Neural progenitor cell (in vitro differentiated cells): ENCODE measurements around the gene UPB1. TPM values are rescaled to one million over a fixed set of nuclear protein-coding genes. Genes with fewer than 3 reads are reported as not detected.

Experiments
- DNase-seq: peaks from one replicate; pipeline ENCODE4 v3.0.0-alpha.2; 2016; ENCODE audit warnings: low spot score
- H2AFZ ChIP-seq: fragments of 200-600 bp; sonication (generic); replicated peaks from 2 replicates; pipeline ENCODE4 v1.6.1; 2016; ENCODE audit warnings: antibody characterized with exemption
- H3F3A ChIP-seq: fragments of 200-600 bp; sonication (generic); 2 replicates; pipeline ENCODE4 v1.6.1; 2016; ENCODE audit warnings: antibody characterized with exemption, low read depth
- H3K27ac ChIP-seq: fragments of 200-600 bp; sonication (generic); 2 replicates; pipeline ENCODE4 v1.5.1; 2016; ENCODE audit warnings: mild to moderate bottlenecking
- H3K27me3 ChIP-seq: fragments of 200-600 bp; sonication (generic); 2 replicates; pipeline ENCODE4 v1.6.1; 2016; ENCODE audit warnings: mild to moderate bottlenecking, moderate library complexity
- H3K36me3 ChIP-seq: fragments of 200-600 bp; sonication (generic); 2 replicates; pipeline ENCODE4 v1.5.1; 2016
- H3K4me1 ChIP-seq: fragments of 200-600 bp; sonication (generic); 2 replicates; pipeline ENCODE4 v1.6.1; 2016; ENCODE audit warnings: mixed run types
- H3K4me2 ChIP-seq: fragments of 200-600 bp; sonication (generic); 2 replicates; pipeline ENCODE4 v1.6.1; 2016
- H3K4me3 ChIP-seq: fragments of 200-600 bp; sonication (generic); 2 replicates; pipeline ENCODE4 v1.5.1; 2016
- H3K79me2 ChIP-seq: fragments of 200-600 bp; sonication (generic); 2 replicates; pipeline ENCODE4 v1.6.1; 2016; ENCODE audit warnings: low read depth
- H3K9ac ChIP-seq: fragments of 200-600 bp; sonication (generic); 2 replicates; pipeline ENCODE4 v1.6.1; 2016
- H3K9me3 ChIP-seq: fragments of 200-600 bp; sonication (generic); 2 replicates; pipeline ENCODE4 v1.5.1; 2016; ENCODE audit warnings: low read depth
- H4K20me1 ChIP-seq: fragments of 200-600 bp; sonication (generic); 2 replicates; pipeline ENCODE4 v1.6.1; 2016; ENCODE audit warnings: low read depth
- H3K27ac Mint-ChIP-seq: 3 replicates; pipeline ENCODE4 v1.8.0; 2021; ENCODE audit warnings: mixed read lengths
- H3K27me3 Mint-ChIP-seq: 2 replicates; pipeline ENCODE4 v1.8.0; 2022; ENCODE audit warnings: low read depth, mild to moderate bottlenecking, inconsistent platforms, moderate library complexity, mixed read lengths; ENCODE audit not compliant: insufficient read depth
- H3K36me3 Mint-ChIP-seq: 3 replicates; pipeline ENCODE4 v1.8.0; 2021; ENCODE audit warnings: mixed read lengths
- H3K4me1 Mint-ChIP-seq: 3 replicates; pipeline ENCODE4 v1.8.0; 2021; ENCODE audit warnings: mixed read lengths
- H3K4me3 Mint-ChIP-seq: 3 replicates; pipeline ENCODE4 v1.8.0; 2021; ENCODE audit warnings: mild to moderate bottlenecking, moderate library complexity, mixed read lengths
- H3K9me3 Mint-ChIP-seq: 3 replicates; pipeline ENCODE4 v1.8.0; 2020; ENCODE audit warnings: mixed read lengths
- EZH2 ChIP-seq: fragments of 200-600 bp; sonication (generic); IDR thresholded peaks from 2 replicates; pipeline ENCODE4 v1.6.1; 2017; ENCODE audit warnings: antibody characterized with exemption, mild to moderate bottlenecking, moderate library complexity
- EZH2phosphoT487 ChIP-seq: fragments of 200-600 bp; sonication (generic); IDR thresholded peaks from 2 replicates; pipeline ENCODE4 v1.6.1; 2017; ENCODE audit warnings: antibody characterized with exemption
- total RNA-seq: library from RNA; depleted of rRNA; stranded (reverse); fragments of >200 nt; gene quantifications from 2 replicates; pipeline ENCODE4 v1.2.3, GENCODE V29; 2015; ENCODE audit warnings: low replicate concordance
- TF ChIP-seq, protein P1 (sequence below): fragments of 200-600 bp; sonication (generic); IDR thresholded peaks from 2 replicates; pipeline ENCODE4 v1.5.1; 2017; ENCODE audit warnings: antibody characterized with exemption, mild to moderate bottlenecking

UPB1 gene
- total RNA-seq, 1 donor from 2014 or later: 0.17 TPM

DNA sequence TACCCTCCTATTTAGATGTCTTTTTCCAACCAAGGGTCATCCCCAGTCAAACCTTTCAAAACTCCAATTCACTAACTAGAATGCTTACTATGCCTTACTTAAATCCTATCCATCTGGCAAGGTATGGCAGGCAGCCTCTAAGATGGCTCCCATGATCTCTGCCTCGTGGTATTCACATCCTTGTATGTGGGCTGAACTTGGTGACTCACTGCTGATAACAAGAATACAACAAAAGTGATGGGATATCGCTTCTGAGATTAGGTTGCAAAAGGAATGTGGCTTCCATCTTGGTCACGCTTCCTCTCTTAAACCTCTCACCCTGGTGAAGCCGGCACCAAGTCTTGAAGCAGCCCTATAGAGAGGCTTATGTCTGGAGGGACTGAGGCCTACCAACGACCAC lies 29.6 kb upstream of the UPB1 start:
- Mint-ChIP-seq H3K36me3 (no peaks in the 10 kb centered on the region), H3K4me1 (peaks cover 21% of the 10 kb centered on the region), H3K4me3 (no peak overlapping the region), H3K9me3 (no peaks in the 10 kb centered on the region), H3K27me3 (peaks cover 9% of the 10 kb centered on the region), H3K27ac (no peak overlapping the region)
- no peak overlapping the region for H3K4me3 ChIP-seq
- H2AFZ ChIP-seq: no peak overlapping the region
- no peak overlapping the region for H3K27ac ChIP-seq
- TF ChIP-seq, protein P1, sequence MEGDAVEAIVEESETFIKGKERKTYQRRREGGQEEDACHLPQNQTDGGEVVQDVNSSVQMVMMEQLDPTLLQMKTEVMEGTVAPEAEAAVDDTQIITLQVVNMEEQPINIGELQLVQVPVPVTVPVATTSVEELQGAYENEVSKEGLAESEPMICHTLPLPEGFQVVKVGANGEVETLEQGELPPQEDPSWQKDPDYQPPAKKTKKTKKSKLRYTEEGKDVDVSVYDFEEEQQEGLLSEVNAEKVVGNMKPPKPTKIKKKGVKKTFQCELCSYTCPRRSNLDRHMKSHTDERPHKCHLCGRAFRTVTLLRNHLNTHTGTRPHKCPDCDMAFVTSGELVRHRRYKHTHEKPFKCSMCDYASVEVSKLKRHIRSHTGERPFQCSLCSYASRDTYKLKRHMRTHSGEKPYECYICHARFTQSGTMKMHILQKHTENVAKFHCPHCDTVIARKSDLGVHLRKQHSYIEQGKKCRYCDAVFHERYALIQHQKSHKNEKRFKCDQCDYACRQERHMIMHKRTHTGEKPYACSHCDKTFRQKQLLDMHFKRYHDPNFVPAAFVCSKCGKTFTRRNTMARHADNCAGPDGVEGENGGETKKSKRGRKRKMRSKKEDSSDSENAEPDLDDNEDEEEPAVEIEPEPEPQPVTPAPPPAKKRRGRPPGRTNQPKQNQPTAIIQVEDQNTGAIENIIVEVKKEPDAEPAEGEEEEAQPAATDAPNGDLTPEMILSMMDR: no peak
- TF ChIP-seq EZH2phosphoT487: no peak
- TF ChIP-seq EZH2: no peak
- DNase-seq: no peak
- peaks cover 7% of the 10 kb centered on the region for H3F3A ChIP-seq
- H3K4me1 ChIP-seq: peaks cover 13% of the 10 kb centered on the region
- H3K27me3 ChIP-seq: no peaks in the 10 kb centered on the region
- no peaks in the 10 kb centered on the region for H4K20me1 ChIP-seq
- no peaks in the 10 kb centered on the region for H3K79me2 ChIP-seq
- H3K9ac ChIP-seq: no peak overlapping the region
- no peak overlapping the region for H3K4me2 ChIP-seq
- H3K36me3 ChIP-seq: no peaks in the 10 kb centered on the region
- H3K9me3 ChIP-seq: no peaks in the 10 kb centered on the region

- Histone ChIP-seq H3K9ac (no peak overlapping the region), H3K27ac (no peak overlapping the region), H2AFZ (no peak overlapping the region), H3K36me3 (no peaks in the 10 kb centered on the region), H4K20me1 (no peaks in the 10 kb centered on the region), H3K4me1 (peaks cover 13% of the 10 kb centered on the region), H3K27me3 (no peaks in the 10 kb centered on the region), H3K79me2 (no peaks in the 10 kb centered on the region), H3K4me2 (no peak overlapping the region), H3K4me3 (no peak overlapping the region), H3F3A (peaks cover 7% of the 10 kb centered on the region), H3K9me3 (no peaks in the 10 kb centered on the region)
- Mint-ChIP-seq H3K36me3 (no peaks in the 10 kb centered on the region), H3K27ac (no peak overlapping the region), H3K27me3 (peaks cover 10% of the 10 kb centered on the region), H3K4me1 (peaks cover 17% of the 10 kb centered on the region), H3K4me3 (no peak overlapping the region), H3K9me3 (no peaks in the 10 kb centered on the region)
- TF ChIP-seq EZH2phosphoT487 (no peak), EZH2 (no peak)
- TF ChIP-seq, protein P1: no peak
- DNase-seq: no peak
Measured at GRCh38 chr22:24465975-24466374, 29.2 kb upstream of the UPB1 start.

- Histone ChIP-seq H4K20me1 (no peaks in the 10 kb centered on the region), H3K27me3 (no peaks in the 10 kb centered on the region), H3K27ac (no peak overlapping the region), H3K9me3 (no peaks in the 10 kb centered on the region), H3K36me3 (no peaks in the 10 kb centered on the region), H3K79me2 (no peaks in the 10 kb centered on the region), H3F3A (peaks cover 7% of the 10 kb centered on the region), H3K4me2 (peak overlapping the region; percentile 19), H3K9ac (no peak overlapping the region), H2AFZ (peak overlapping the region; percentile 20), H3K4me3 (no peak overlapping the region), H3K4me1 (peaks cover 13% of the 10 kb centered on the region)
- H3K27me3 Mint-ChIP-seq: peaks cover 10% of the 10 kb centered on the region
- no peaks in the 10 kb centered on the region for H3K9me3 Mint-ChIP-seq
- H3K27ac Mint-ChIP-seq: peak overlapping the region; percentile 14
- H3K4me3 Mint-ChIP-seq: no peak overlapping the region
- no peaks in the 10 kb centered on the region for H3K36me3 Mint-ChIP-seq
- H3K4me1 Mint-ChIP-seq: peaks cover 17% of the 10 kb centered on the region
- no peak for TF ChIP-seq EZH2phosphoT487
- TF ChIP-seq, protein P1: no peak
- DNase-seq: peak; percentile 54
Measured at GRCh38 chr22:24466716-24467328, 28.3 kb upstream of the UPB1 start.
